Measurements from ENCODE around the gene PIP5K1C.
"Not testable (repeated sequence)": the region's sequence is repeated elsewhere in the genome, so short reads cannot be mapped to it uniquely, and the experiment has no call there.

PIP5K1C gene

DNA sequence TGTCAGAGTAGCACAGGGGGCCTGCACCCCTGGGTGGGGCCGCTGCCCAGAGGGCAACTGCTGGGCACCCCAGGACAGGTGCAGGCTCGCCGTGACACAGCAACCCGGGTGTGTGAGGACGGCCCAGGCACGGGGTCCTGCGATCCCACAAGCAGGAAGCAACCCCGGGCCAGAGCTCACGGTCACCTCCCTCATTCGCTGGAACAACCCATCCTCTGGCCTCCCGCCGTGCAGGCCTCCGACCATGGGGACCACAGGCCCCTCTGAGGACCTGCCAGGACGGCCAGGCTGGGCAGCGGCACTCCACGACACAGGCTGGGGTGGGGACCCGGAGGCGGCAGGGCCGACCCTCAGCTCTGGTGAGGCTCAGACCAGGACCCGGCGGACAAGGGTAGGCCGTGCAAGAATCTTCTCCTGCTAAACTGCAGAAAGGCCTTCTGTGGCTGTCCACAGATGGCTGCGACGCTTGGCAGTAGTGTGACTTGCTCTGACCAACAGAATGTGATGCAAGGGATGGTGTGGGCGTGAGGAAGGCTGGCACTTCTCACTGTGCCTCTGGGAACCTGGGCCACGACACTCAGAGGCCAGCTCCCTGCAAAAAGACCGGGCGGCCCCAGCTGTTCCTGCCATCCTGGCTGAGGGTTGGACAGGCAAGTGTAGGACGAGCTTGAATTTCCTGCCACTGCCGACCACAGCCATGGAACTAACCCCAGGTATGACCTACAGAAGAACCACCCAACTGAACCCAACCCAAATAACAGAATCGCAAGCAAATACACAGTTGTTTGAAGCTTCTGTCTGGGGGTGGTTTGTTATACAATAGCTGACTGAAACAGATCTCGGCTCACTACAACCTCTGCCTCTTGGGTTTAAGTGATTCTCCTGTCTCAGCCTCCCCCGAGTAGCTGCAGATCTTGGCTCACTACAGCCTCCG, 26.5 kb downstream of the PIP5K1C start:
- peak; percentile 74 to 88 (median 82) for DNase-seq

DNA sequence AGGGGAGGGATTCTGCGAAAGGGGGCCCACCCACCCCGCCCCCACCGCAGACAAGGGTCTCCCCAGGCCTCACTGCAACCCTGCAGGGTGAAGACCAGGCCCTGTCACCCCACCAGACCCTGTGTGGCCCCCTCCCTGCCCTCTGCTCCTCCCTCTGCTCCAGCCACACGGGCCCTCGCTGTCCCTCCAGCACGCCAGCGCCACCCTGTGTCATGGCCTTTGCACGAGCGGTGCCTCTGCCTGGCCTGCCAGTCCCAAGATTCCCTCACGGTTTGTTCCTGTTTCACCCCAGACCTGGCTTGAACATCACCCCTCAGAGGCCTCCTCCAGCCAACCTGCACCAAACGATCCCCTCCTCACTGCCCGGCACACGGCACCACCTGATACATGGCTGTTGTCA, 27.3 kb downstream of the PIP5K1C start:
- peak in 1 of 3 donors; percentile 46 for DNase-seq

DNA sequence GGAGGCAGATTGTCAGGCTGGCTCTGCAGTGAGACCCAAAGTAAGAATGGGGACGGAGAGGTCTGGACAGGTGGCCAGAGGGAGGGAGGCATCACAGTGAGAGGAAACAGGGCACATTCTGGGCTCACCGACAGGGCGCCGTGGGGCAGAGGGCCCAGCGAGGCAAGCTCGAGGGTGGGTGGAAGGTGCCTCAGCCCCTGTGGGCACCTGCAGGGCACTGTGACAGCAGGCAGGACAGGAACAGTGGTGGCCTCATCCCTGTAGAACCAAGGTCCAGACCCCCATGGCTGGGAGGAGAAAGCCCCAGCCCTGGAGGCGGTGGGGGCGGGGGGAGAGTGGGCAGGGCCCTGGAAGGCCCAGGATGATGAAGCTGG, 27.7 kb downstream of the PIP5K1C start:
- no peak for DNase-seq

DNA sequence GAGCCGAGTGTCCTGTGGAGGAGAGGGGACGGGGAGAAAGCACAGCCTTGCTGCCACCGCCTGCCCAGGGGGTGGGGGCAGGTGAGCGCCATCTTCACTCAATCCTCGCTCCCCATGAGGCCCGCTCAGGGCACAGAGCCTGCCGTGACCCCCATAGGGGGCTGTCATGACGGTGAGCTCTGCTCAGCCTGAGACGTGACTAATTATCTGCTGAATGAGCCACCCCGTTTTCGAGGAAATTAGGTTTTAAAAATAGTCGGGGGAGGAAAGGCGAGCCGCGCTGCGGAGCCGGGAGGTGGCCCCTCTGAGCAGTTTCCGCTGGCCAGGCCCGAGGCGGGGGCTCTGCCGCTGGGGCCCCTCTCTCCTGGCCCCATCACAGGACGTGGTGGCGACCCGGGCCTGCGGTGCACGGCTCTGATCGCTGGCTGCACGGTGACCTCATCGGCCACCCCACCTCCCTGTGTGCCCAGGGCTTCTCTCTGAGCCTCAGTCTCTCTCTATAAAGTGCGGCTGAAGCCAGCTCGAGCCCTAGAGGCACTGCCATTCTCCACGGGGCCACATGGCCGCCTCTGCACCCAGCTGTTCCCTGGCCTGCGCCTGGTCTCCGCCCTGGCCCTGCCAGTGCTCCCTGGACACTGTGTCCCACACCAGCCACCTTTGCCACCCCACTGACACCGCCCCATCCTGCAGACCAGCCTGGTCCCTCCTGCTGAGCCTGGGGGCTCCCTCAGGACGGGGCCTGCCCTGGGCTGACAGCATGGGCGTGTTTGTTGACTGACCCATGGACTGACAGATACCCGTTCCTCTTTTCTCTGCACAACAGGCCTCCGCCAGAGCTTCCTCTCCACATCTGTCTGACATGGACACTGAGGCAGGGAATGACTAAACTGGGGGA, 28.3 kb downstream of the PIP5K1C start:
- DNase-seq = peak; percentile 68 to 71 (median 71)

DNA sequence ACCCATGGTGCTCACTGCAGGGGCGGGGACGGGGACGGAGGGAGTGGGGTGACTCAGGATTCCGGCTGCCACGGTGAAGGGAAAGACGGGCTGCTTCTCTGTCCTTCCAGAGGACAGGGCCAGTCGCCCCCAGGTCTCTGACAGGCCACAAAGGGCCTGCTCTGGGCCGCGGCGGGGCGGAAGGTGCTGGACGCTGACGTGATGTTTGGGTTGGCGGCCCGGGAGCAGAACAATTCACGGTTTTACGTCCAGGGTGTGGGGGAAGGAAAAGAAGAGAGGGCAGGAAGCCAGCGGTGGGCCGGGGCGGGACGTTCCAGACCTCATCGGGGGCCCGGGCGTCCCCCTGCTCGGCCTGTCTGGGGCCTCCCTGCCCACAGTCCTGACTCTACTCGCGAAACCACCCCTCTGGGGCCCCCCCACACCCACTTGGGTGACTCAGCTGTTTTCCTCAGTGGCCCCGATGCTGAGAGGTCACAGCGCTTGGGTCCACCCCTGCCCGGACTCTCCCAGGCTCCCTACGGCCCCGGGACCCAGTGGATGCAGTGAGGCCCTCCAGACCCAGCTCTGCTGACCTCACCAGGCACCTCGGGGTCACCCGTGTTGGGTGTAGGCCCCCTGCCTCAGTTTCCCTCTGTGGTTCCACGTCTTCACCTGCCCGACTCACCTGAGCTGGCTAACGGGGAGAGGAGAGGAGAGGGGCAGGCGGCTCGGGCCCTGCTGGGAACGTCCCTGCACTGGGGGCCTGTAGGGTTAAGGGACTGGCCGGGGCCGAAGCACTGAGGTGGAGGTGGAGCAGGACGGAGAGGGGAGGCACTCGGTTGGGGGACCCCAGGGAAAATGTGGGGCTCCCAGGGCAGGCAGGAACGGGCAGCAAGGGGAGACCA, 29.2 kb downstream of the PIP5K1C start:
- peak; percentile 85 to 92 (median 91) for DNase-seq

DNA sequence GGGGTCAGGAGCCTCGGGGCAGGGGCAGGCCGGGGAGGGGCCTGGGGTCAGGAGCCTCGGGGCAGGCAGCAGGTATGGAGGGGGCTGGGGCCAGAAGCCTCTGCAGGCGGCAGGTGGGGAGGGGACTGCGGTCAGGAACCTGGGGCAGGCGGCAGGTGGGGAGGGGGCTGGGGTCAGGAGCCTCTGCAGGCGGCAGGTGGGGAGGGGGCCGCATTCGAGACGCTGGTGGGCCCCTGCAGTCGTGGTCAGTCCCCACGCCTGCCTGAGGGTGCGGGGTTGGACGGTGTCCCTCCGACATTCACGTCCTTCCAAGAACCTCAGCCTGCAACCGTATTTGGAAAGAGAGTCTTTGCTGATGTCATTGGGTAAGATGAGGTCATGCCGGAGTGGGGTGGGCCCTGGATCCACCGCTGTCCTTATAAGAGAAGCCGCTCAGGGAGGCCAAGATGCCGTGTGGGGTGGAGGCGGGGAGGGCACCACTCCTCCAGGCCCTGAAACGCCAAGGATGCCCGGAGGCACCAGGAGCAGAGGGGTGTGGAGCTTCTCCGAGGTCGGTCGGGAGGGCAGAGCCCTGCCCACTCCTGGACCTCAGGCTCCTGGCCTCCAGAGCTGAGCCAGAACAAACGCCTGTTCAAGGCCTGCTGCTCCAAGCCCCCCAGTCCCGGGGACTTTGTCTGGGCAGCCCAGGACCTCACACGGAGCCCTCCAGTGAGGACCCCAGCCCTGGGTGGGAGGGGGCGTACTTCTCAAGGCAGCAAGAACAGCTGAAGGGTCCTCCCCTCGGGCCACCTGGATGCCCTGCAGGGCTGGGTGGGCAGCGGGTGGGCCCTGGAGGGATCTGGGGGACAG, 30.1 kb downstream of the PIP5K1C start:
- peak; percentile 61 to 66 (median 63) for DNase-seq

DNA sequence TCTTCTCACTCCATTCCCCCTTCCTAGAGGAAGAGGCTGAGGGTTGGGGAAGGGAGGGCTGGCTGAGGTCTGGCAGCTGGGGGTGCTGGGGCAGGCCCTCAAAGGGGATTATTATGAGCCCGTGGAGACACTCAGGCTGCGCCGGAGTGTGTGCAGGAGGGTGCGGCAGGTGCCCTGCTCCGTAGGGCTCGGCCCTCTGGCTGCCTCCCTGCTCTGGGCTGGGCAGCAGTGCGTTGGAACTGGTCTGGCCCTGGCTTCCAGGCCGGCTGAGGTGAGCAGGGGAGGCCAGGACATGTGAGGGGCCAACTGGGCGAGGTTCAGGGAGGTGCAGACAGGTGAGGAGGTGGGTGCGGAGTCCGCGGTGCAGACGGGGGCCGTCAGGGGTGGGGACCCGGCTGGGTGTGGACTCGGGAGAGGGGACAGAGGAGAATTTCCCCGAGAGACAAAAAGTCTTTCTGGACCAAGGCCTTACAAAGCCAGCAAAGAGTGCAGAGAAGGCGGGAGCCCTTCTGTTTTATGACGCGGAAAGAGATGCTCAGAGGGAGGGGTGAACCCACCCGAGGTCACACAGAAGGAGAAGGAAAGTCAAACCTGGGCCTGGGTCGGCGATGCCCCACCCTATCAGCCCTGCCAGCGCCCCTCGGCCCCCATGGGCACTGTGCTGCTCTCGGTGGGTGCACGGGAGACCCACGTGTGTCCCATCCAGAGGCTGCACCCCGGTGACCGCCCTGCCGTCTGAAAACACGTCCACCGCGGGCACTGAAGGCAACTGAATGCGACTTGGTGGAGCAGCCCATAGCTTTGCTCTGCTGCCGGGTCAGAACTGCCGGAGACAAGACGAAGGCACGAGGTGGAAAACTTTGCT, 31.0 kb downstream of the PIP5K1C start:
- DNase-seq = no peak

DNA sequence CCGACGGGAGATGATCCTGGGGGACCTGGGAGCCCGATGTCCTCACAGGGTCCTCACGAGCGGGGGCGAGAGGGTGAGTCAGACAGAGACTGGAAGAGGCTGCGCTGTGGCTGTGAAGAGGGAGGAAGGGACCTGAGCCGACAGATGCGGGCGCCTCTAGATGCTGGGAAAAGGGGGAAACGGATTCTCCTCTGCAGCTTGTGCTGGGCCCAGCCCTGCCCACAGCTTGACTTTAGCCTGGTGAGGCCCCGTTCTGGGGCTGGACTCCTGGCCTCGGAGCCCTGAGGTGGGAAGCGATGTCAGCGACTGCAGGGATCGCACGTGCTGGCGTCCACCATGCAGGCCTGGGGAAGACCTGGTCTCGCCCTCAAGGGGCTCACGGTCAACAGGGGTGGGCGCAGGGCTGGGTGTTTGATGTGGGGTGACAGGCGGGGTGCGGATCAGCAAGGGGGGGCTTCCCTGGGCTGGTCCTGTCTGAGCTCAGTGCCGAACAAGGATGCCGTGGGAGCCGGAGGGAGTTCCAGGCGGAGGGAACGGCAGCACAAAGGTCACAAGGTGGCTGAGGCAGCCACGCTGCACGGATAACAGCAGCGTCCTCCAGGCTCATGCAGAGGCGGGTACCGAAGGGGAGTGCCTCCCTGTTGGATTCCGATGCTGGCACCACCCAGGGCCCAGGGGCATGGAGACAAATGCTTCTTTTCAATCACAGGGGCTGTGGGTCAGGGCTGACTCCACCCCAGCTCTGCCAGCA, 31.8 kb downstream of the PIP5K1C start:
- DNase-seq = no peak

DNA sequence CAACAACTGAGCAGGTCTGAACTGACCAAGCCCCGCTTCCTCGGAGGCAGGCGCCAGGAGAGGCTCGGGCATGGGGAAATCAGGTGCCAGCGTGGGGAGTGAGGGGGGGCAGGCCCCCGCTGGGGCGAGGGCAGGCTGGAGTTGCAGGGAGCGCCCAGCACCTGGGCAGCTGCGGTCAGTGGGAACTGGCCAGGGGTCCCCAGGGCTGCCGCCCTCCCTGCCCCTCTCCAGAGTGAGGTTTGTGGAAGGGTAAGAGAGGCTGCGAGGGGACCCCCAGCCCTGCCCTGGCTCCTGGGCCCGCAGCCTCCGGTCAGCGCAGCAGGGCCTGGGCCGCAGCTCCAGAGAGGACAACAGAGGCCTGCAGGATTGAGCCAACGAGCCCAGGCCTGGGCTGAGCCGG, 32.5 kb downstream of the PIP5K1C start:
- no peak for DNase-seq

DNA sequence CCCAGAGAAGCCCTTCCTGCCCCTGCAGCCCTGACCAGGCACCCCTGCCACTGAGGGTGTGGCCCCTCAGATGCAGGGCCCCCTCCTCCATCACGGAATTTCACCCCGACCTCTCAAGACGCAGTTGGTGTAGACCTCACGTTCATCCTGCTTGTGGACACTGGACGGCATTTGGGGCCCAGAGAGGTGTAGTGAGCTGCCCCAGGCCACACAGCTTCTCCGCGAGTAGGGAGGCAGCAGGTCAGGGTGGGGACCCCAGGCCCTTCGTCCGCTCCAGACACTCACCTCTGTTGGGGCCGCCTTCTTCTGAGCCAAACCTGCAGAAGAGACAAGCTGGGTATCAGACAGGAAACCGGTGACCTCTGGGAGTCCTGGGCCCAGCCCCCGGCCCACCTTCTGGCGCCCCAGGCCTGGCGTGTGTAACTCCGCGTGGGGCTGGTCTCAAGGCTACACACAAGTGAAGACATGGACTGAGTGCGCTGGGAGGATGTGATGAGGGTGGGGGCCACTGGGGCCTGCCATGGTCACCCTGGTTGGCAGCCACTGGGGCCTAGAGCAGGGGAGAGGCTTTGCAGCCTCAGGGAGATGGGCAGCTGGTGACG, 33.1 kb downstream of the PIP5K1C start:
- DNase-seq = no peak

DNA sequence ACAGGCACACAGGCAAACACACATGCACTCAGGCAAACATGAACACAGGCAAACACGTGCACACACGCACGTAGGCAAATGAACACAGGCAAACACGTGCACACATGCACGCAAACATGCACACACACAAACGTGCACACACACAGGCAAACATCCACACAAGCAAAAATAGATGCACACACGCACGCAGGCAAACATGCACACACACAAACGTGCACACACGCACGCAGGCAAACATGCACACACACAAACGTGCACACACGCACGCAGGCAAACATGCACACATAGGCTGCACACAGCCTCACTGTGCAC, 33.8 kb downstream of the PIP5K1C start:
- DNase-seq = not testable (repeated sequence)

DNA sequence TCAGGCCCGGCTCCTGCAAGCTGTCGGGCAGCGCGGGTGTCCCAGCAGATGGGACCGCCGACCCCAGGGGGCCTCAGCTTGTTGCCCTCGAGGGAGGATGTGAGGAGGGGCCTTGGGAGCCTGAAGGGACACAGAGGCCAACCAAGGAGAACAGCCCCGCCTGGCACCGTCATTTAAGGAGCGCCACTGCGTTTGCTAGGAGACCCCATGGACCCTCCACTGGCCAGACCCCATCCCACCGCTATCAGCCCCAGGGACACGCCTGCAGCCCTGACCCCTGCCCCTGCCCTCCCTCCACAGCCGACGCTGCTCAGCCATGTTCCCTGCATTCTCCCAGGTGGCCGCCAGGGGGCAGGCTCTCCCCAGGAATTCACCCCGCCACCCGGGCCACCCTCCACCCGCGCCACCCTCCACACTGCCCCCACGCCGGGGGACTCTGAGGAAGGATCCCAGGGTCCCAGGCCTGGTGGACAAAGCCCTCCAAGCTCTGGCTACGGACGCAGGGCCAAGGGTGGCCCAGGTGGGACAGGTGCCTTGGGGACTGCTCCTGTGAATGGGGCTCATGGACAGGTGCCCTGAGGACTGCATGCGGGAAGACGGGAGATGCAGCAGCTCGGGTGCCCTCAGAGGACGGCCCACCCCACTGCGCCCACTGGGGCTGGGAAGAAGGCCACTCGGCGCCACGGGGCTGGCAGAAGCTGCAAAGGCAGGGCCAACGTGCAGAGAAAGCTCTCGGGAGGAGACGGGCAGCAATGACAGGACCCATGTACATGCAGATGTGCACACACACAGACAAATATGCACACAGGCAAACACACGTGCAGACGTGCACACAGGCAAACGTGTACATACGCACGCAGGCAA, 34.4 kb downstream of the PIP5K1C start:
- DNase-seq = peak; percentile 47 to 69 (median 59)

DNA sequence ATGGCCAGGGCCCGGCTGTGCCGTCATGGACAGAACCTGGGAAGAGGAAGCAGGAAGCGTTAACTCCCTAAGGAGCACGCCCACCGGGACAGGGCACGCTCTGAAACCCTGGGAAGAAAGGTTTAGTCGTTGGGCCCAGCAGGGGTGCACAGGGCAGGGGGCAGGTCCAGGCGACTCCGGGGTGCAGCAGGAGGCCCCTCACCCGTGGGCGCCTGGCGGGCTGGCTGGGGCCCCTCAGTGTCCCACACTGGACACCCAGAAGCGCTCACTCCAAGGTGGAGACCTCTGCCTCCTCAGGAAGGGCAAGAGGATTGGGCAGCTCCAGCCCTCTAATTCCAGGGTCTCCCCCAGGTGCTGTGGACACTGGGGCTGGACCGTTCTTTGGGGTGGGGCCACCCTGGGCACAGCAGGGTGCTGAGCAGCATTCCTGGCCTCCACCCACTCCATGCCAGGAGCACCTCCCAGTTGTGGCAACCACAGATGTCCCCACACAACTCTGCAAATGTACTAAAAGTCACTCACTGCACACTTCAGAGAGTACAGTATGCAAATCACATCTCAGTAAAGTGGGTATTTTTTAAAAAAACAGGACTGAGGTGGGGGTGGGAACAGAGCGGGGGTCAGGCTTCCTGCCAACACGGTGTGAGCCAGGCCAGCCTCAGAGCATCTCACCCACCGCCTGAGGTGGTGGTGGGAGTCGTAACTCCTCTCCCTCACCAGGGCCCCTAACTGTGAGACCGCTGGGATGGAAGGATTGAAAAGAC, 35.2 kb downstream of the PIP5K1C start:
- DNase-seq = no peak

DNA sequence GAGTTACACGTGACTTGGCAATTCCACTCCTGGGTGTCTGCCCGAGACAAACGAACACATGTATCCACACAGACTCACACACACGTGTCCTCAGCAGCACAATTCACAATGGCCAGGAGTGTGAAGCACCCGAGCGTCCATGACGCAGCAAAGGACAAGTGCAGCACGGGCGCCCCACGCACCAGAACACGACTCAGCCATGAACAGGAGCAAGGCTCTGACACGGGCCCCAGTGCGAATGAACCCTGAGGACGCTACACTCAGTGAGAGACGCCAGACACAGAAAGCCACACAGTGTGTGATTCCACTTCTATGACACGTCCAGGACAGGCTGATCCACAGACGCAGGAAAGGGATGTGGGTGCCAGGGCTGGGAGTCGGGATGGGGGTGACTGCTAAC, 36.4 kb downstream of the PIP5K1C start:
- DNase-seq = no peak

DNA sequence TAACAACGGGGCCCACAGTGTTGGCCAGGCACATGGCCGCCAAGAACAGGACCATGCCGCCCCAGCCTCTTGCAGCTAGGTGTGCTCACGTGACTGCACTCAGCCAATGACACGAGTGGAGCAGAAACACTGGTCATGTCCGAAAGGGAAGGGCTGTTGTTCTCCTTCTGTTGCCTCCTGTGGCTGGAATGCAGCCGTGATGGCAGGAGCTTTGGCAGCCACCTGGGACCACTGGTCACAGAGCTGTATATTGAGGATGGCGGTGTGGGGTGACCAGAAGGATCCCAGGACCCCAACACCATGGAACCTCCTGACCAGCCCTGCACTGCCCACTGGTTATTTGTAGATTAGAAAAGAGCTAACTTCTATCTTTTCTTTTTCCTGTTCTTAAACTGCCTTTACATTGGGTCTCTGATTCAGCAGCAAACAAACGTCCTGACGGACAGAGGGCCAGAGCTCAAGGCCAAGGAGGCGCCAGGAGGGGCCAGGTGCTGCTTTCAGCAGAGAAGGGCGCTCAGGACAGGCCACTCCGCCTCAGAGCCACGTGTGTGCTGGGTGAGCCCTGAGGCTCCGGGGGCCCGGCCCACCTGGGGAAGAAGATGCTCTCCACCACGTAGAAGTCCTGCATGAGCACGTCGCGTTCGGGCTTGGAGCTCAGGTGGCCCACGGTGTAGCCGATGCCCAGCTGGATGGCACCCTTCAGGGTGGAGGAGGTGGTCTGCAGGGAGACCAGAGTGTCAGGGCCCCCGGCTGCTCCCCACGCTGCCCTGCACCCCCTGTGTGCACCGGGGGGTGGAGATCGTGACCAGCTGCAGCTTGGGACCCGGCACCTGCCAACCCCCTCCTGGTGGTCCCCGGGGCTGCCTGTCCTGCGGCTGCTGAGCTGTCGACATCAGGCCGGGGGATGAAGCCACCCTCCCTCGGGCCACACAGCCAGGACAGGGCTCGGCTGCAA, 38.7 kb downstream of the PIP5K1C start:
- DNase-seq = no peak

DNA sequence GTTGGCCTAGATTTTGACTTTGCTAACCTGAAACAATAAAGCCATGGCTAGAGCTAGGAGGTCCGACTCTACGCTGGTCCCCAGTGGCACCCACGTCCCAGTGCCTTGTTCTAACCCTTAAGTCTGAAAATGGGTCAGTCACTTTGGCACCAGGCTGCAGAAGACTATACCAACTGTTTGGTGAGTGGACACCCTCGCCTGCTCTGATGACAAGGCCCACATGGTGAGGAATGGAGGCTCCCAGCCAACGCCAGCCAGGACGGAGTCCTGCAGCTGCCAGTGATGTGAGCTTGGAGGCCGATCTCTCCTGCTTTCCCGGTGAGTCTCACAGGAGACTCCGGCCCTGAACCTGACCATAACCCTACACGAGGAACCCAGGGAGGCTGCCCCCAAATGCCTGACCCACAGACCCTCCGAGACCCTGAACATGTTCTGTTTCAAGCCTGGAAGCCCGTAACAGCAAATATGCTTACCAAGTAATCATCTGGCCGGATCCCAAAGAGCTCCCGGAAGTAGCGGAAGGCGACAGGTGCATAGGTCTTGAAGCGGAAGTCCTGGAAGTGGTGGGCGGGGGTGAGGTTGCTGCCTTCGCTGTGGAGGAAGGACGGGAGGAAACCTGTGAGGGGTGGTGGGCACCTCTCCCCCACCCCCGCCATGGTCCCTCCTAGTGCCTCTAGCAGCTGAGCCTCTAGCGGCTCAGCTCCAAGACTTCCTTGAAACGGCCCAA, 39.6 kb downstream of the PIP5K1C start:
- no peak for DNase-seq
